CD14-positive monocyte (primary cell): ENCODE data around the gene HS6ST3. TPM values are rescaled to one million over a fixed set of nuclear protein-coding genes. Genes with fewer than 3 reads are reported as not detected.

Source experiments
- DNase-seq, 3 donors: peaks; one replicate each; pipeline ENCODE4 v3.0.0-alpha.2; 2011 to 2022
- H2AFZ ChIP-seq: 2 replicates; pipeline ENCODE4 v1.6.0; 2012; ENCODE audit warnings: mild to moderate bottlenecking, low read depth, low read length, inconsistent platforms; ENCODE audit not compliant: insufficient read depth, poor library complexity, severe bottlenecking
- H3K27ac ChIP-seq, 2 donors: 1 replicate in 1 of 2; 2 replicates in 1 of 2; pipeline ENCODE4 v1.5.1; 2012 to 2013; ENCODE audit warnings: low read length in 2 of 2, control low read depth in 1 of 2, inconsistent platforms in 1 of 2, low read depth in 1 of 2, mild to moderate bottlenecking in 1 of 2
- H3K27me3 ChIP-seq, 2 donors: one replicate each; pipeline versions ENCODE4 v1.6.0 to v1.6.1; 2011 to 2013; ENCODE audit warnings: low read length in 2 of 2; ENCODE audit not compliant: control insufficient read depth in 2 of 2, insufficient read depth in 2 of 2
- H3K36me3 ChIP-seq, 2 donors: replicated peaks in 1 of 2; 1 replicate in 1 of 2; 2 replicates in 1 of 2; pipeline versions ENCODE4 v1.5.1 to v1.6.1; 2012 to 2013; ENCODE audit warnings: low read length in 2 of 2, control low read depth in 1 of 2, inconsistent platforms in 1 of 2, mild to moderate bottlenecking in 1 of 2; ENCODE audit not compliant: insufficient read depth in 2 of 2, control insufficient read depth in 1 of 2
- H3K4me1 ChIP-seq, 2 donors: 1 replicate in 1 of 2; 2 replicates in 1 of 2; pipeline versions ENCODE4 v1.5.1 to v1.6.1; 2012 to 2013; ENCODE audit warnings: low read length in 2 of 2, control low read depth in 1 of 2, inconsistent platforms in 1 of 2, mild to moderate bottlenecking in 1 of 2, moderate library complexity in 1 of 2; ENCODE audit not compliant: insufficient read depth in 2 of 2, control insufficient read depth in 1 of 2
- H3K4me2 ChIP-seq: replicated peaks from 2 replicates; pipeline ENCODE3; 2012; ENCODE audit warnings: low read length, moderate library complexity, mild to moderate bottlenecking; ENCODE audit not compliant: poor library complexity, severe bottlenecking; ENCODE audit errors: extremely low read depth
- H3K4me3 ChIP-seq, 3 experiments: fragments of 200-600 bp in 1 of 3; sonication (generic) in 1 of 3; replicated peaks in 1 of 3; 1 replicate in 2 of 3; 2 replicates in 1 of 3; pipeline ENCODE4 v1.5.1; 2011 to 2013; ENCODE audit warnings: low read length in 3 of 3, mild to moderate bottlenecking in 3 of 3, control low read depth in 2 of 3, low read depth in 2 of 3, inconsistent platforms in 1 of 3, moderate library complexity in 1 of 3
- H3K79me2 ChIP-seq: 2 replicates; pipeline ENCODE4 v1.6.0; 2012; ENCODE audit warnings: mild to moderate bottlenecking, control low read depth, inconsistent platforms, low read length, moderate library complexity; ENCODE audit not compliant: insufficient read depth
- H3K9ac ChIP-seq: 2 replicates; pipeline ENCODE4 v1.6.0; 2017; ENCODE audit warnings: low read length, mild to moderate bottlenecking; ENCODE audit not compliant: insufficient read depth, poor library complexity, severe bottlenecking
- H3K9me3 ChIP-seq, 2 donors: replicated peaks in 1 of 2; 1 replicate in 1 of 2; 2 replicates in 1 of 2; pipeline versions ENCODE4 v1.5.1 to v1.6.1; 2012 to 2013; ENCODE audit warnings: low read length in 2 of 2, control low read depth in 1 of 2; ENCODE audit not compliant: control insufficient read depth in 1 of 2, insufficient read depth in 1 of 2
- H4K20me1 ChIP-seq: 2 replicates; pipeline ENCODE4 v1.6.0; 2012; ENCODE audit warnings: mild to moderate bottlenecking, low read length, control low read depth, moderate library complexity; ENCODE audit not compliant: insufficient read depth
- H3K27ac Mint-ChIP-seq, 7 donors: one replicate each; pipeline ENCODE4 v1.8.0; 2020; ENCODE audit warnings: mild to moderate bottlenecking in 7 of 7, mixed read lengths in 7 of 7, moderate library complexity in 6 of 7, inconsistent platforms in 2 of 7
- H3K27me3 Mint-ChIP-seq, 3 donors: one replicate each; pipeline ENCODE4 v1.8.0; 2021 to 2022; ENCODE audit warnings: low read depth in 3 of 3, mild to moderate bottlenecking in 3 of 3, mixed read lengths in 3 of 3, moderate library complexity in 3 of 3, inconsistent platforms in 1 of 3
- H3K36me3 Mint-ChIP-seq, 2 donors: one replicate each; pipeline ENCODE4 v1.8.0; 2020; ENCODE audit warnings: mixed read lengths in 2 of 2, inconsistent platforms in 1 of 2, mild to moderate bottlenecking in 1 of 2
- H3K4me1 Mint-ChIP-seq: one replicate; pipeline ENCODE4 v1.8.0; 2020; ENCODE audit warnings: mild to moderate bottlenecking, mixed read lengths
- H3K4me3 Mint-ChIP-seq, 2 donors: one replicate each; pipeline ENCODE4 v1.8.0; 2020; ENCODE audit warnings: mild to moderate bottlenecking in 2 of 2, mixed read lengths in 2 of 2, moderate library complexity in 1 of 2
- H3K9me3 Mint-ChIP-seq, 7 donors: one replicate each; pipeline ENCODE4 v1.8.0; 2020 to 2022; ENCODE audit warnings: mixed read lengths in 7 of 7, mild to moderate bottlenecking in 6 of 7, moderate library complexity in 6 of 7, inconsistent platforms in 2 of 7
- CTCF ChIP-seq: fragments of 200-600 bp; IDR thresholded peaks from one replicate; pipeline ENCODE4 v1.8.0; 2022; ENCODE audit warnings: antibody characterized with exemption, mild to moderate bottlenecking
- WGBS: methylation state at CpG from one replicate; pipeline ENCODE4 v1.1.5; 2013; ENCODE audit warnings: missing lambda C conversion rate; ENCODE audit not compliant: insufficient coverage; 5-methylcytosine and 5-hydroxymethylcytosine counted together
- intact Hi-C, 2 donors: fragments of 100-400 bp; cut with micrococcal nuclease; formaldehyde crosslinking; loops; one replicate each; pipeline versions ENCODE4 v1.15.0 to v1.15.1; 2023
- polyA plus RNA-seq, 3 donors: library from polyadenylated mRNA; depleted of rRNA in 1 of 3; unstranded in 2 of 3; stranded (reverse) in 1 of 3; fragments of 300-500 nt in 2 of 3; fragments of >200 nt in 1 of 3; fragmentation: Illumina TruSeq in 2 of 3; gene quantifications; 1 replicate in 2 of 3; 2 replicates in 1 of 3; pipeline ENCODE4 v1.2.3, GENCODE V29; 2012 to 2021

HS6ST3 gene
- polyA plus RNA-seq, 3 donors, result not detected

GRCh38 chr13:96806746-96807145 is 716.8 kb downstream of the HS6ST3 start:
- intact Hi-C loops, result no loop called here
- peaks cover 0 to 2% (median 0%) of the 10 kb centered on the region in 3 donors for H3K27me3 Mint-ChIP-seq
- no peaks in the 10 kb centered on the region for H3K4me1 Mint-ChIP-seq
- no peaks in the 10 kb centered on the region for H4K20me1 ChIP-seq
- DNase-seq, result no peak
- no peak overlapping the region for H3K4me3 ChIP-seq
- no peaks in the 10 kb centered on the region for H3K4me1 ChIP-seq
- no peak overlapping the region for H3K27ac ChIP-seq
- no peak overlapping the region for H3K27ac Mint-ChIP-seq
- no peak overlapping the region for H3K4me3 Mint-ChIP-seq
- H2AFZ ChIP-seq, result no peak overlapping the region
- H3K36me3 ChIP-seq, result no peaks in the 10 kb centered on the region
- H3K9me3 Mint-ChIP-seq, result peaks cover 3 to 16% (median 7%) of the 10 kb centered on the region in 7 donors
- no peak overlapping the region for H3K9ac ChIP-seq
- no peak overlapping the region for H3K4me2 ChIP-seq
- no peaks in the 10 kb centered on the region for H3K27me3 ChIP-seq
- 93% methylated on average over 3 of the region's 3 CpGs for WGBS
- no peaks in the 10 kb centered on the region for H3K36me3 Mint-ChIP-seq
- H3K79me2 ChIP-seq, result no peaks in the 10 kb centered on the region
- H3K9me3 ChIP-seq, result peaks cover 7 to 8% of the 10 kb centered on the region in 2 donors
- no peak for TF ChIP-seq CTCF

GRCh38 chr13:96809366-96810096 is 719.6 kb downstream of the HS6ST3 start:
- Mint-ChIP-seq H3K27ac (no peak overlapping the region), H3K36me3 (no peaks in the 10 kb centered on the region), H3K27me3 (no peaks in the 10 kb centered on the region), H3K4me1 (no peaks in the 10 kb centered on the region), H3K9me3 (peaks cover 3 to 10% (median 4%) of the 10 kb centered on the region in 7 donors), H3K4me3 (no peak overlapping the region)
- DNase-seq, result no peak
- Histone ChIP-seq H3K27ac (no peak overlapping the region), H3K9me3 (peaks cover 0 to 3% of the 10 kb centered on the region in 2 donors), H2AFZ (no peak overlapping the region), H3K4me1 (no peaks in the 10 kb centered on the region), H3K4me2 (no peak overlapping the region), H3K27me3 (no peaks in the 10 kb centered on the region), H3K9ac (no peak overlapping the region), H3K4me3 (no peak overlapping the region), H3K36me3 (no peaks in the 10 kb centered on the region), H3K79me2 (no peaks in the 10 kb centered on the region), H4K20me1 (no peaks in the 10 kb centered on the region)
- WGBS, result 94% methylated on average over 4 of the region's 5 CpGs
- TF ChIP-seq CTCF, result no peak
- intact Hi-C loops, result no loop called here
